ENCODE measurements around the gene IRAK2.
"Not testable (repeated sequence)": the region's sequence is repeated elsewhere in the genome, so short reads cannot be mapped to it uniquely, and the experiment has no call there.

The IRAK2 gene

GRCh38 chr3:10160925-10161324 lies 3.8 kb upstream of the IRAK2 start:
- DNase-seq: no peak

GRCh38 chr3:10162185-10162584 lies 2.5 kb upstream of the IRAK2 start:
- DNase-seq: no peak

- DNase-seq: not testable (repeated sequence)
These were observed 546 bp upstream of the IRAK2 start for GRCh38 chr3:10164201-10164545.

GRCh38 chr3:10166213-10166604 lies 1.5 kb downstream of the IRAK2 start:
- DNase-seq: no peak

GRCh38 chr3:10169000-10169496 lies 4.3 kb downstream of the IRAK2 start:
- DNase-seq: no peak

- no peak for DNase-seq
These were observed 6.3 kb downstream of the IRAK2 start for GRCh38 chr3:10170915-10171478.

GRCh38 chr3:10173095-10173925 lies 8.6 kb downstream of the IRAK2 start:
- no peak for DNase-seq

- DNase-seq: no peak
These were observed 9.3 kb downstream of the IRAK2 start for GRCh38 chr3:10173926-10174435.

GRCh38 chr3:10175334-10175733 lies 10.6 kb downstream of the IRAK2 start:
- not testable (repeated sequence) for DNase-seq

- DNase-seq: not testable (repeated sequence)
These were observed 11.4 kb downstream of the IRAK2 start for GRCh38 chr3:10176150-10176549.

GRCh38 chr3:10177737-10178136 lies 13.0 kb downstream of the IRAK2 start:
- no peak for DNase-seq

GRCh38 chr3:10178892-10179291 lies 14.2 kb downstream of the IRAK2 start:
- DNase-seq: no peak

- no peak for DNase-seq
These were observed 15.6 kb downstream of the IRAK2 start for GRCh38 chr3:10180289-10180688.

GRCh38 chr3:10180738-10181295 lies 16.1 kb downstream of the IRAK2 start:
- DNase-seq: no peak

GRCh38 chr3:10182950-10183349 lies 18.2 kb downstream of the IRAK2 start:
- DNase-seq: no peak

- DNase-seq: no peak
These were observed 19.5 kb downstream of the IRAK2 start for GRCh38 chr3:10184250-10184649.

- DNase-seq: no peak
These were observed 21.4 kb downstream of the IRAK2 start for GRCh38 chr3:10185804-10186762.

- no peak for DNase-seq
These were observed 22.7 kb downstream of the IRAK2 start for GRCh38 chr3:10187290-10187876.

GRCh38 chr3:10187944-10188343 lies 23.2 kb downstream of the IRAK2 start:
- no peak for DNase-seq

- DNase-seq: no peak
These were observed 24.3 kb downstream of the IRAK2 start for GRCh38 chr3:10188804-10189556.

- DNase-seq: no peak
These were observed 25.0 kb downstream of the IRAK2 start for GRCh38 chr3:10189557-10190354.
